Liver (tissue), 9 donors: ENCODE results near the gene MFAP5. TPM values are rescaled to one million over a fixed set of nuclear protein-coding genes. Genes with fewer than 3 reads are reported as not detected.

Source experiments
- DNase-seq: peaks from one replicate; pipeline ENCODE4 v3.0.0-alpha.2; 2017; ENCODE audit warnings: low spot score
- H3K27ac ChIP-seq, 2 donors: one replicate each; pipeline ENCODE4 v1.7.0; 2013; ENCODE audit warnings: inconsistent platforms in 2 of 2, low read length in 2 of 2, control low read depth in 1 of 2, low read depth in 1 of 2, mild to moderate bottlenecking in 1 of 2
- H3K27me3 ChIP-seq, 4 donors: one replicate each; pipeline versions ENCODE4 v1.6.1 to v1.7.0; 2013; ENCODE audit warnings: low read length in 3 of 4, inconsistent platforms in 1 of 4, mild to moderate bottlenecking in 1 of 4, moderate library complexity in 1 of 4; ENCODE audit not compliant: control insufficient read depth in 4 of 4, insufficient read depth in 4 of 4
- H3K36me3 ChIP-seq, 4 donors: one replicate each; pipeline versions ENCODE4 v1.6.1 to v1.7.0; 2013; ENCODE audit warnings: low read length in 3 of 4, mild to moderate bottlenecking in 3 of 4, low read depth in 1 of 4, moderate library complexity in 1 of 4; ENCODE audit not compliant: control insufficient read depth in 4 of 4, insufficient read depth in 3 of 4
- H3K4me1 ChIP-seq, 4 donors: one replicate each; pipeline versions ENCODE4 v1.6.1 to v1.7.0; 2013; ENCODE audit warnings: low read length in 3 of 4, mild to moderate bottlenecking in 3 of 4, moderate library complexity in 1 of 4; ENCODE audit not compliant: control insufficient read depth in 4 of 4, insufficient read depth in 4 of 4
- H3K4me3 ChIP-seq, 3 donors: one replicate each; pipeline versions ENCODE4 v1.6.1 to v1.7.0; 2013; ENCODE audit warnings: low read length in 3 of 3, control low read depth in 1 of 3, low read depth in 1 of 3, mild to moderate bottlenecking in 1 of 3
- H3K9ac ChIP-seq, 2 donors: one replicate each; pipeline ENCODE4 v1.7.0; 2013; ENCODE audit warnings: low read length in 2 of 2, mild to moderate bottlenecking in 2 of 2, moderate library complexity in 2 of 2, control low read depth in 1 of 2, low read depth in 1 of 2
- H3K9me3 ChIP-seq, 4 donors: one replicate each; pipeline versions ENCODE4 v1.6.1 to v1.7.0; 2013; ENCODE audit warnings: low read length in 3 of 4; ENCODE audit not compliant: control insufficient read depth in 4 of 4
- EGR1 ChIP-seq, 2 donors: IDR thresholded peaks; 2 replicates each; pipeline ENCODE4 v1.6.1; 2016 to 2018; ENCODE audit warnings: antibody characterized with exemption in 2 of 2, low read depth in 2 of 2
- FOXA1 ChIP-seq: IDR thresholded peaks from 2 replicates; pipeline ENCODE4 v1.6.1; 2016; ENCODE audit warnings: antibody characterized with exemption
- GABPA ChIP-seq, 2 donors: IDR thresholded peaks in 1 of 2; conservative IDR thresholded peaks in 1 of 2; 2 replicates each; pipeline ENCODE4 v1.6.1; 2016; ENCODE audit warnings: antibody characterized with exemption in 2 of 2, mild to moderate bottlenecking in 1 of 2, moderate library complexity in 1 of 2
- HNF4A ChIP-seq, 2 donors: conservative IDR thresholded peaks; 2 replicates each; pipeline ENCODE4 v1.6.1; 2016; ENCODE audit warnings: antibody characterized with exemption in 2 of 2, mild to moderate bottlenecking in 2 of 2
- HNF4G ChIP-seq: IDR thresholded peaks from 2 replicates; pipeline ENCODE4 v1.6.1; 2016; ENCODE audit warnings: antibody characterized with exemption
- JUND ChIP-seq, 2 donors: IDR thresholded peaks; 2 replicates each; pipeline ENCODE4 v1.6.1; 2016; ENCODE audit warnings: antibody characterized with exemption in 2 of 2
- NR2F2 ChIP-seq: IDR thresholded peaks from 2 replicates; pipeline ENCODE4 v1.6.1; 2016; ENCODE audit warnings: antibody characterized with exemption
- RAD21 ChIP-seq, 2 donors: IDR thresholded peaks; 2 replicates each; pipeline ENCODE4 v1.6.1; 2016; ENCODE audit warnings: antibody characterized with exemption in 2 of 2, mild to moderate bottlenecking in 2 of 2
- RXRA ChIP-seq, 2 donors: IDR thresholded peaks; 2 replicates each; pipeline ENCODE4 v1.6.1; 2017 to 2018; ENCODE audit warnings: antibody characterized with exemption in 2 of 2, mild to moderate bottlenecking in 1 of 2
- SP1 ChIP-seq: IDR thresholded peaks from 2 replicates; pipeline ENCODE4 v1.6.1; 2018; ENCODE audit warnings: antibody characterized with exemption, mild to moderate bottlenecking
- TAF1 ChIP-seq: conservative IDR thresholded peaks from 2 replicates; pipeline ENCODE4 v1.6.1; 2016; ENCODE audit warnings: antibody characterized with exemption, mild to moderate bottlenecking
- YY1 ChIP-seq: IDR thresholded peaks from 2 replicates; pipeline ENCODE4 v1.6.1; 2016; ENCODE audit warnings: antibody characterized with exemption, mild to moderate bottlenecking
- WGBS: extraction: QIAGEN DNeasy Blood & Tissue Kit; methylation state at CpG from one replicate; pipeline ENCODE4 v1.1.7; 2013; 5-methylcytosine and 5-hydroxymethylcytosine counted together
- polyA plus RNA-seq, 2 donors: library from polyadenylated mRNA; stranded (reverse) in 1 of 2; unstranded in 1 of 2; fragments of 200-250 nt in 1 of 2; fragments of >200 nt in 1 of 2; fragmentation: Nextera tagmentation in 1 of 2; extraction: Ambion mirVana in 1 of 2; gene quantifications; one replicate each; pipeline versions ENCODE4 v1.2.1 to v1.2.3, GENCODE V29; 2013 to 2015
- total RNA-seq, 2 donors: library from RNA; depleted of rRNA; stranded (reverse); fragments of >200 nt; gene quantifications; one replicate each; pipeline ENCODE4 v1.2.3, GENCODE V29; 2014
- TF ChIP-seq, protein P1 (sequence below): IDR thresholded peaks from 2 replicates; pipeline ENCODE4 v1.6.1; 2016; ENCODE audit warnings: antibody characterized with exemption, mild to moderate bottlenecking
- TF ChIP-seq, protein P2 (sequence below): fragments of 150-350 bp; IDR thresholded peaks from 2 replicates; pipeline ENCODE4 v1.5.1; 2017; ENCODE audit warnings: improper control_type of control experiment, low read depth, low read length; ENCODE audit not compliant: missing input control
- TF ChIP-seq, protein P3 (sequence below): IDR thresholded peaks from 2 replicates; pipeline ENCODE4 v1.6.1; 2016; ENCODE audit warnings: antibody characterized with exemption
- TF ChIP-seq, protein P4 (sequence below): IDR thresholded peaks from 2 replicates; pipeline ENCODE4 v1.6.1; 2016; ENCODE audit warnings: antibody characterized with exemption
- donor health status: healthy.
- donor health status: healthy.
- donor health status: healthy.
- donor health status: healthy.
- donor health status: healthy.

Gene MFAP5
- total and polyA plus RNA-seq, 4 donors, result 0.20 to 0.42 TPM; not detected in 2

DNA sequence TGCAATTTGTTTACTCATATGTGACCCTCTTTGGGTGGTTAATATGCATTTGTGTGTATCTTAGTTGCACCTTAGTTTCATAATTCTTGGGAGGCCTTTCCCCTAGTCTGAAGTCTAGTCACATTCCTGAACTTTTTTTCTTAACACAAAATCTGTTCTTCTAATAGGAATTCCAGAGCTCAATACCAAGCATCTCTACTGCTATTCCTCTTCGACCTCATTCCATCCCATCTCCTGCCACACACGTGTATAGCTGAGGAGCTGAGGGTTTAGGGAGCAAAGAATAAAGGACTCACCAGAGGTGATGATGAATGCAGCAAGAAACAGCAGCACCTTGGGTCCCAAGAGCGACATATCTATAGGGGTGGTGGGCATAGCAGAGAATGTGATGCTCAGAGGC, 875 bp downstream of the MFAP5 start (continued):
- TF ChIP-seq, protein P1, sequence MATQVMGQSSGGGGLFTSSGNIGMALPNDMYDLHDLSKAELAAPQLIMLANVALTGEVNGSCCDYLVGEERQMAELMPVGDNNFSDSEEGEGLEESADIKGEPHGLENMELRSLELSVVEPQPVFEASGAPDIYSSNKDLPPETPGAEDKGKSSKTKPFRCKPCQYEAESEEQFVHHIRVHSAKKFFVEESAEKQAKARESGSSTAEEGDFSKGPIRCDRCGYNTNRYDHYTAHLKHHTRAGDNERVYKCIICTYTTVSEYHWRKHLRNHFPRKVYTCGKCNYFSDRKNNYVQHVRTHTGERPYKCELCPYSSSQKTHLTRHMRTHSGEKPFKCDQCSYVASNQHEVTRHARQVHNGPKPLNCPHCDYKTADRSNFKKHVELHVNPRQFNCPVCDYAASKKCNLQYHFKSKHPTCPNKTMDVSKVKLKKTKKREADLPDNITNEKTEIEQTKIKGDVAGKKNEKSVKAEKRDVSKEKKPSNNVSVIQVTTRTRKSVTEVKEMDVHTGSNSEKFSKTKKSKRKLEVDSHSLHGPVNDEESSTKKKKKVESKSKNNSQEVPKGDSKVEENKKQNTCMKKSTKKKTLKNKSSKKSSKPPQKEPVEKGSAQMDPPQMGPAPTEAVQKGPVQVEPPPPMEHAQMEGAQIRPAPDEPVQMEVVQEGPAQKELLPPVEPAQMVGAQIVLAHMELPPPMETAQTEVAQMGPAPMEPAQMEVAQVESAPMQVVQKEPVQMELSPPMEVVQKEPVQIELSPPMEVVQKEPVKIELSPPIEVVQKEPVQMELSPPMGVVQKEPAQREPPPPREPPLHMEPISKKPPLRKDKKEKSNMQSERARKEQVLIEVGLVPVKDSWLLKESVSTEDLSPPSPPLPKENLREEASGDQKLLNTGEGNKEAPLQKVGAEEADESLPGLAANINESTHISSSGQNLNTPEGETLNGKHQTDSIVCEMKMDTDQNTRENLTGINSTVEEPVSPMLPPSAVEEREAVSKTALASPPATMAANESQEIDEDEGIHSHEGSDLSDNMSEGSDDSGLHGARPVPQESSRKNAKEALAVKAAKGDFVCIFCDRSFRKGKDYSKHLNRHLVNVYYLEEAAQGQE, result no peak
- TF ChIP-seq NR2F2 (no peak), FOXA1 (no peak)

DNA sequence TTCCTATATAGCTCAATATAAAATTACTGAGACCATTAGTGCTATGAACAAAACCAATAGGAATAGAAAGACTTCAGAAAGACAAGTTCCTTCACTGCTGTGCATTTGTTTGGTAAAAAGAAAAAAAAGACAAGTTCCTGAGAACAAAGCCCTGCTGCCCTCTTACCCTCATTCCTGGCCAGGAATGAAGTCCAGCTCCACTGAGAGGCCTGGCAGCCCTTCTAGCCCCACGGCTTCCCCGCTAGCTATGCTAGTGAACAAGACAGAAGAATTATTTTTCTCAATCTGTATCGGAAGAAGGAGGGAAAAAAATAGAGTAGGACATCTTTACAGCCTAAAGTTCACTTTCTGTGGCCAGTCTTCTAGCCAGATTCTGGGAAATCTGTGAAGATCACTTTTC, 1.6 kb downstream of the MFAP5 start:
- Histone ChIP-seq H3K4me1 (no peaks in the 10 kb centered on the region), H3K27ac (no peak overlapping the region), H3K9ac (no peak overlapping the region), H3K4me3 (no peak overlapping the region), H3K9me3 (no peaks in the 10 kb centered on the region), H3K27me3 (no peaks in the 10 kb centered on the region), H3K36me3 (no peaks in the 10 kb centered on the region)
- DNase-seq, result no peak
- TF ChIP-seq RXRA (IDR thresholded peaks at IDR 0.05), result no peak
- TF ChIP-seq SP1, result no peak
- TF ChIP-seq NR2F2, result no peak
- TF ChIP-seq YY1, result no peak
- TF ChIP-seq, protein P2, sequence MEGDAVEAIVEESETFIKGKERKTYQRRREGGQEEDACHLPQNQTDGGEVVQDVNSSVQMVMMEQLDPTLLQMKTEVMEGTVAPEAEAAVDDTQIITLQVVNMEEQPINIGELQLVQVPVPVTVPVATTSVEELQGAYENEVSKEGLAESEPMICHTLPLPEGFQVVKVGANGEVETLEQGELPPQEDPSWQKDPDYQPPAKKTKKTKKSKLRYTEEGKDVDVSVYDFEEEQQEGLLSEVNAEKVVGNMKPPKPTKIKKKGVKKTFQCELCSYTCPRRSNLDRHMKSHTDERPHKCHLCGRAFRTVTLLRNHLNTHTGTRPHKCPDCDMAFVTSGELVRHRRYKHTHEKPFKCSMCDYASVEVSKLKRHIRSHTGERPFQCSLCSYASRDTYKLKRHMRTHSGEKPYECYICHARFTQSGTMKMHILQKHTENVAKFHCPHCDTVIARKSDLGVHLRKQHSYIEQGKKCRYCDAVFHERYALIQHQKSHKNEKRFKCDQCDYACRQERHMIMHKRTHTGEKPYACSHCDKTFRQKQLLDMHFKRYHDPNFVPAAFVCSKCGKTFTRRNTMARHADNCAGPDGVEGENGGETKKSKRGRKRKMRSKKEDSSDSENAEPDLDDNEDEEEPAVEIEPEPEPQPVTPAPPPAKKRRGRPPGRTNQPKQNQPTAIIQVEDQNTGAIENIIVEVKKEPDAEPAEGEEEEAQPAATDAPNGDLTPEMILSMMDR, result no peak
- TF ChIP-seq JUND (IDR thresholded peaks at IDR 0.05), result no peak
- TF ChIP-seq HNF4A (conservative IDR thresholded peaks at IDR 0.05), result no peak
- no peak for TF ChIP-seq FOXA1
- TF ChIP-seq, protein P1, result no peak
- no peak for TF ChIP-seq HNF4G
- no peak for TF ChIP-seq GABPA (IDR thresholded peaks at IDR 0.05 in 1 of 2, conservative IDR thresholded peaks at IDR 0.05 in 1 of 2)
- TF ChIP-seq TAF1, result no peak
- WGBS, result 92% methylated on average over 3 of the region's 3 CpGs

DNA sequence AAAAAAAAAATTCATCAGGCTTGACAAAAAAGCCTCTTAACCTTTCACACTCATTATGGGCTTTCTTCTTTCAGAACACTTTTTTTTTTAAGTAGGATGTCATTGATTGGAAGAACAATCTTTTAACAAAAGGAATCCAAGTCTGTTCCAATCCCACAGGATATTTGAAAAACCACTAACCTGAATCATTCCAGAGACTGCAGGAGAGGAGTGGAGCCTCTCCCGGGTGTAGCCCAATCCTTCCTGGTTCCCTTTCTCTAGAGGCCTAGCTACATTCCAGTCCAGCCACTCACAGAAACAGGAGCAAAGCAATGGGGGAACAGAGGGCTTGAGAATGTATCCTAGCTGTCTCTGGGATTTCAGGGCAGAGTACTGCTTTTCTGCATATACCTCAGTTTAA, 4.3 kb downstream of the MFAP5 start:
- H3K9me3 ChIP-seq, result no peaks in the 10 kb centered on the region
- DNase-seq, result no peak
- H3K27me3 ChIP-seq, result no peaks in the 10 kb centered on the region
- WGBS, result 59% methylated on average over 1 of the region's 1 CpG
- no peak overlapping the region for H3K27ac ChIP-seq
- H3K9ac ChIP-seq, result no peak overlapping the region
- no peak for TF ChIP-seq RXRA (IDR thresholded peaks at IDR 0.05)
- no peak for TF ChIP-seq NR2F2
- TF ChIP-seq YY1, result no peak
- TF ChIP-seq SP1, result no peak
- no peak for TF ChIP-seq HNF4A (conservative IDR thresholded peaks at IDR 0.05)
- no peak for TF ChIP-seq RAD21 (IDR thresholded peaks at IDR 0.05)
- no peak for TF ChIP-seq EGR1 (IDR thresholded peaks at IDR 0.05; ENCODE audit: low read depth in 2 of 2)
- TF ChIP-seq, protein P3, sequence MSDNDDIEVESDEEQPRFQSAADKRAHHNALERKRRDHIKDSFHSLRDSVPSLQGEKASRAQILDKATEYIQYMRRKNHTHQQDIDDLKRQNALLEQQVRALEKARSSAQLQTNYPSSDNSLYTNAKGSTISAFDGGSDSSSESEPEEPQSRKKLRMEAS, result no peak
- TF ChIP-seq HNF4G, result no peak
- no peak for TF ChIP-seq TAF1
- TF ChIP-seq GABPA (IDR thresholded peaks at IDR 0.05 in 1 of 2, conservative IDR thresholded peaks at IDR 0.05 in 1 of 2), result no peak
- TF ChIP-seq, protein P4, sequence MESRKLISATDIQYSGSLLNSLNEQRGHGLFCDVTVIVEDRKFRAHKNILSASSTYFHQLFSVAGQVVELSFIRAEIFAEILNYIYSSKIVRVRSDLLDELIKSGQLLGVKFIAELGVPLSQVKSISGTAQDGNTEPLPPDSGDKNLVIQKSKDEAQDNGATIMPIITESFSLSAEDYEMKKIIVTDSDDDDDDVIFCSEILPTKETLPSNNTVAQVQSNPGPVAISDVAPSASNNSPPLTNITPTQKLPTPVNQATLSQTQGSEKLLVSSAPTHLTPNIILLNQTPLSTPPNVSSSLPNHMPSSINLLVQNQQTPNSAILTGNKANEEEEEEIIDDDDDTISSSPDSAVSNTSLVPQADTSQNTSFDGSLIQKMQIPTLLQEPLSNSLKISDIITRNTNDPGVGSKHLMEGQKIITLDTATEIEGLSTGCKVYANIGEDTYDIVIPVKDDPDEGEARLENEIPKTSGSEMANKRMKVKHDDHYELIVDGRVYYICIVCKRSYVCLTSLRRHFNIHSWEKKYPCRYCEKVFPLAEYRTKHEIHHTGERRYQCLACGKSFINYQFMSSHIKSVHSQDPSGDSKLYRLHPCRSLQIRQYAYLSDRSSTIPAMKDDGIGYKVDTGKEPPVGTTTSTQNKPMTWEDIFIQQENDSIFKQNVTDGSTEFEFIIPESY, result no peak
- H3K4me3 ChIP-seq, result no peak overlapping the region
- H3K36me3 ChIP-seq, result no peaks in the 10 kb centered on the region
- no peaks in the 10 kb centered on the region for H3K4me1 ChIP-seq
